Measurements from ENCODE around the gene IL18RAP. TPM values are rescaled to one million over a fixed set of nuclear protein-coding genes. Genes with fewer than 3 reads are reported as not detected.

The IL18RAP gene
- total RNA-seq, 1 donor: 0.09 TPM

DNA sequence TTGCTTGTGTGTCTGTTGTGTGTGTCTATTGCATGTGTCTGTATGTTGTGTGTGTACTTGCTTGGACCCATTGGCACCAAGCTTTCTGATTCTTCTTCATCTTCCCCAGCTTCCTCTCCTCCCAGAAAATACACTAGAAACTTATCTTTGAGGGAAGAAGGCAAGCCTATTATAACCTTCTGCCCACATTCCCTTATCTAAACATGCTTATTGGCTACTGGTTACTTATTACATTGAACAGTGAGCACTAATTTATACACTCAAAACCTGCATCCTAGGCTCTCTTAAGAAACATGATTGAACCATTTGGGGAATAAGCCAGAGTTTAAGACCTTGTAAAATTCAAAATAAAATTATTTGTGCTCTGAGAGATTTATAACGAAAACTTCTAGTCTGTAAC is 76.6 kb downstream of the IL18RAP start:
- TF ChIP-seq, protein P1, sequence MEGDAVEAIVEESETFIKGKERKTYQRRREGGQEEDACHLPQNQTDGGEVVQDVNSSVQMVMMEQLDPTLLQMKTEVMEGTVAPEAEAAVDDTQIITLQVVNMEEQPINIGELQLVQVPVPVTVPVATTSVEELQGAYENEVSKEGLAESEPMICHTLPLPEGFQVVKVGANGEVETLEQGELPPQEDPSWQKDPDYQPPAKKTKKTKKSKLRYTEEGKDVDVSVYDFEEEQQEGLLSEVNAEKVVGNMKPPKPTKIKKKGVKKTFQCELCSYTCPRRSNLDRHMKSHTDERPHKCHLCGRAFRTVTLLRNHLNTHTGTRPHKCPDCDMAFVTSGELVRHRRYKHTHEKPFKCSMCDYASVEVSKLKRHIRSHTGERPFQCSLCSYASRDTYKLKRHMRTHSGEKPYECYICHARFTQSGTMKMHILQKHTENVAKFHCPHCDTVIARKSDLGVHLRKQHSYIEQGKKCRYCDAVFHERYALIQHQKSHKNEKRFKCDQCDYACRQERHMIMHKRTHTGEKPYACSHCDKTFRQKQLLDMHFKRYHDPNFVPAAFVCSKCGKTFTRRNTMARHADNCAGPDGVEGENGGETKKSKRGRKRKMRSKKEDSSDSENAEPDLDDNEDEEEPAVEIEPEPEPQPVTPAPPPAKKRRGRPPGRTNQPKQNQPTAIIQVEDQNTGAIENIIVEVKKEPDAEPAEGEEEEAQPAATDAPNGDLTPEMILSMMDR (IDR thresholded peaks at IDR 0.05; ENCODE audit: insufficient read depth, low read length): no peak
- no peak overlapping the region for H3K4me3 ChIP-seq (ENCODE audit: low read depth, low read length)
- no peak for DNase-seq (ENCODE audit: low read depth)

Small RNAs within 50 kb of the gene (small RNA-seq; reads per million reads assigned to genes)
- gene MIR4772: not detected

Other genes starting within 250 kb of the IL18RAP start
- gene IL1RL2, start 236.1 kb upstream of the IL18RAP start, total RNA-seq (ENCODE audit: low replicate concordance): 1.7 and 9.8 TPM in 2 replicates
- gene IL1RL1, start 111.6 kb upstream of the IL18RAP start, total RNA-seq (ENCODE audit: low replicate concordance): 4.9 and 8.2 TPM in 2 replicates
- 4.7 and 6.8 TPM in 2 replicates for gene IL18R1, start 67.4 kb upstream of the IL18RAP start, total RNA-seq (ENCODE audit: low replicate concordance)
- not detected in 2 replicates for gene SLC9A4, start 50.1 kb downstream of the IL18RAP start, total RNA-seq (ENCODE audit: low replicate concordance)
- gene SLC9A2, start 196.4 kb downstream of the IL18RAP start, total RNA-seq (ENCODE audit: low replicate concordance): under 0.01 TPM in 1 of 2 replicates, not detected in the other

Measured in fibroblast of the aortic adventitia (primary cell).